Loucy (cell line): ENCODE measurements around the gene KCNJ11.

Experiments used
- H2AFZ ChIP-seq: fragments of 200-600 bp; sonication (generic); 2 replicates; pipeline ENCODE4 v1.6.0; 2016; ENCODE audit warnings: antibody characterized with exemption, mild to moderate bottlenecking, low read length, moderate library complexity
- H3F3A ChIP-seq: fragments of 200-600 bp; 2 replicates; pipeline ENCODE4 v1.6.0; 2016; ENCODE audit warnings: antibody characterized with exemption, low read depth, mild to moderate bottlenecking
- H3K27me3 ChIP-seq: fragments of 200-600 bp; sonication (generic); 2 replicates; pipeline ENCODE4 v1.6.1; 2014; ENCODE audit warnings: low read length, mild to moderate bottlenecking; ENCODE audit not compliant: insufficient read depth, poor library complexity, severe bottlenecking
- H3K36me3 ChIP-seq: fragments of 200-600 bp; sonication (generic); 2 replicates; pipeline ENCODE4 v1.6.1; 2016; ENCODE audit warnings: low read length; ENCODE audit not compliant: insufficient read depth
- H3K4me1 ChIP-seq: fragments of 200-600 bp; sonication (generic); 2 replicates; pipeline ENCODE4 v1.5.1; 2014; ENCODE audit warnings: low read length, mild to moderate bottlenecking; ENCODE audit not compliant: insufficient read depth, poor library complexity, severe bottlenecking
- H3K4me2 ChIP-seq: fragments of 200-600 bp; sonication (generic); 2 replicates; pipeline ENCODE4 v1.6.0; 2014; ENCODE audit warnings: antibody characterized with exemption, low read length, low read depth, mild to moderate bottlenecking; ENCODE audit not compliant: poor library complexity, severe bottlenecking
- H3K4me3 ChIP-seq: fragments of 200-600 bp; sonication (generic); 2 replicates; pipeline ENCODE4 v1.5.1; 2014; ENCODE audit warnings: low read length, mild to moderate bottlenecking, mixed read lengths; ENCODE audit not compliant: poor library complexity, severe bottlenecking
- H3K79me2 ChIP-seq: fragments of 200-600 bp; sonication (generic); 2 replicates; pipeline ENCODE4 v1.6.1; 2014; ENCODE audit warnings: low read length; ENCODE audit not compliant: insufficient read depth
- H3K9ac ChIP-seq: fragments of 200-600 bp; sonication (generic); 2 replicates; pipeline ENCODE4 v1.6.0; 2014; ENCODE audit warnings: mild to moderate bottlenecking, low read depth, low read length, moderate library complexity; ENCODE audit not compliant: poor library complexity, severe bottlenecking
- H3K9me2 ChIP-seq: fragments of 200-600 bp; sonication (generic); replicated peaks from 2 replicates; pipeline ENCODE4 v1.6.1; 2016; ENCODE audit warnings: low read depth, low read length, mixed read lengths
- H3K9me3 ChIP-seq: fragments of 200-600 bp; sonication (generic); 2 replicates; pipeline ENCODE4 v1.6.1; 2014; ENCODE audit warnings: mild to moderate bottlenecking, antibody characterized with exemption, low read length, low read depth; ENCODE audit not compliant: insufficient read depth
- H4K20me1 ChIP-seq: fragments of 200-600 bp; sonication (generic); 2 replicates; pipeline ENCODE4 v1.6.0; 2014; ENCODE audit warnings: antibody characterized with exemption, low read length, mild to moderate bottlenecking; ENCODE audit not compliant: insufficient read depth, poor library complexity, severe bottlenecking
- CTCF ChIP-seq: fragments of 200-600 bp; sonication (generic); conservative IDR thresholded peaks from 2 replicates; pipeline ENCODE4 v1.5.1; 2014; ENCODE audit warnings: mild to moderate bottlenecking, antibody characterized with exemption, low read length
- EZH2phosphoT487 ChIP-seq: fragments of 200-600 bp; IDR thresholded peaks from 2 replicates; pipeline ENCODE4 v1.6.1; 2018; ENCODE audit warnings: antibody characterized with exemption, mild to moderate bottlenecking, moderate library complexity, borderline replicate concordance

The KCNJ11 gene

GRCh38 chr11:17395554-17395961 is 7.1 kb upstream of the KCNJ11 start:
- Histone ChIP-seq H3K36me3 (no peaks in the 10 kb centered on the region), H3K4me3 (no peak overlapping the region), H3K4me1 (no peaks in the 10 kb centered on the region), H3K4me2 (no peak overlapping the region), H3K9me3 (no peaks in the 10 kb centered on the region), H4K20me1 (no peaks in the 10 kb centered on the region), H3K9ac (no peak overlapping the region), H3K9me2 (no peaks in the 10 kb centered on the region), H3F3A (no peaks in the 10 kb centered on the region), H3K79me2 (no peaks in the 10 kb centered on the region), H3K27me3 (no peaks in the 10 kb centered on the region), H2AFZ (no peak overlapping the region)
- no peak for TF ChIP-seq EZH2phosphoT487
- TF ChIP-seq CTCF, result no peak

DNA sequence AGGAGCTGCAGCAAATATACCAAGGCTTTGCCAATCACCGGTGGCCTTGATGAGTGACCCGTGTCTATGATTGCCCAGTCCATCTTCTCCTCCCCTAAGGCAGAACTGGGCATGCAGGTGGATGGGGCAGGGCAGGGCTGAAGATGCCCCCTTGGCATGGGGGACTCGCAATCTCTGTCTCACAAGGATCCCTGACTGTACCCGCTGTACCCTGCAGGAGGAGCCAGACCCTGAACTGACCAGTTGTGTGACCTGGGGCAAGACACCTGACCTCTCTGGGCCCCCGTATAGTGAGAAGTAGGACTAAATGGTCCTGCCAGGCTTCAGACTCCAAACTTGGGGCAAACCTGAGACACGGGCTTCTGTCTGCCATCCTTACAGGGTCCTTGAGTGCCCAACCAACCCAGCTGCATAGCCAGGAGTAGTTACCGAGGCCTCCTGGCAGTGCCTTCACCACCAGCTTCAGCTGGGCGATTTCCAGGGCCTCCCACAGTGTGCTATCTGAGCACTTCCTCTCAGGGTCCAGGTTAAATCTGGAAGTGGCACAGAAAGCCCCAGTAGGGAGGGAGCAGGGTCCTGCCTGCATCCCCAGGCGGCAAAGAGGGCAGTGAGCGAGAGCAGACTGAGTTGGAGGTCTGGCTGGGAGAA is 6.4 kb upstream of the KCNJ11 start:
- no peaks in the 10 kb centered on the region for H4K20me1 ChIP-seq
- no peak overlapping the region for H2AFZ ChIP-seq
- H3K4me2 ChIP-seq, result no peak overlapping the region
- H3K9me2 ChIP-seq, result no peaks in the 10 kb centered on the region
- TF ChIP-seq CTCF, result no peak
- no peak for TF ChIP-seq EZH2phosphoT487
- no peak overlapping the region for H3K4me3 ChIP-seq
- H3F3A ChIP-seq, result no peaks in the 10 kb centered on the region
- H3K79me2 ChIP-seq, result no peaks in the 10 kb centered on the region
- H3K36me3 ChIP-seq, result no peaks in the 10 kb centered on the region
- H3K27me3 ChIP-seq, result no peaks in the 10 kb centered on the region
- H3K9me3 ChIP-seq, result no peaks in the 10 kb centered on the region
- H3K9ac ChIP-seq, result no peak overlapping the region
- H3K4me1 ChIP-seq, result peaks cover 2% of the 10 kb centered on the region

DNA sequence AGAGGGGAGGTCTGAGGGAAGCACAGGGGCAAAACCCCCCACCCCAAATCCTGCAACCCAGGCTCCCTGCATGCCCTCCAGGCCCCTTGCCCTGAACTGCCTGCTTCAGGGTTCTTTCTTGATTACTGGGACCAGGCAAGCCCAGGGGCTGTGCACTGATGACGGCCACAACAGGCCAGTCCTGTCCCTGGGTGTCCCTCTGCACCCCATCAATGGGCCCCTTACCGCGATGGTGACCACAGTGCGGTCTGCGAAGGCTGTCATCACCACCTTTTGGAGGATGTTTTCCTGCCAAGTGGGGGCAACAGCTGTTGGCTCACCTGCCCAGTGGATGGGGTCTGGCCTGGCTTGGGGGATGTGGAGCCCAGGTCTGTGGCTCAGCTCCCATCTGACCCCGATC is 5.0 kb upstream of the KCNJ11 start:
- no peak overlapping the region for H3K9ac ChIP-seq
- H3F3A ChIP-seq, result no peaks in the 10 kb centered on the region
- no peaks in the 10 kb centered on the region for H3K9me2 ChIP-seq
- H3K36me3 ChIP-seq, result no peaks in the 10 kb centered on the region
- H3K79me2 ChIP-seq, result no peaks in the 10 kb centered on the region
- TF ChIP-seq CTCF (no peak), EZH2phosphoT487 (no peak)
- no peak overlapping the region for H3K4me3 ChIP-seq
- peaks cover 8% of the 10 kb centered on the region for H3K4me1 ChIP-seq
- H3K9me3 ChIP-seq, result no peaks in the 10 kb centered on the region
- H3K4me2 ChIP-seq, result no peak overlapping the region
- H4K20me1 ChIP-seq, result no peaks in the 10 kb centered on the region
- H2AFZ ChIP-seq, result no peak overlapping the region
- H3K27me3 ChIP-seq, result no peaks in the 10 kb centered on the region
